GM19239 (cell line): ENCODE results near the gene EGFL8.
"Not testable (repeated sequence)": the region's sequence is repeated elsewhere in the genome, so short reads cannot be mapped to it uniquely, and the experiment has no call there.

Experiments used
- DNase-seq: peaks from one replicate; pipeline ENCODE4 v3.0.0; 2011; ENCODE audit warnings: low spot score; ENCODE audit not compliant: insufficient read length
- FAIRE-seq: peaks from 2 replicates; lab custom pipeline; 2011; peaks lifted over from hg19 to GRCh38; lab: Jason Lieb, UNC

The EGFL8 gene

GRCh38 chr6:32181148-32181702 lies 16.8 kb downstream of the EGFL8 start:
- FAIRE-seq, result no peak
- DNase-seq, result no peak

GRCh38 chr6:32181915-32182529 lies 17.6 kb downstream of the EGFL8 start:
- no peak for DNase-seq
- FAIRE-seq, result no peak

- no peak for FAIRE-seq
- no peak for DNase-seq
Measured at GRCh38 chr6:32182555-32182981, 18.2 kb downstream of the EGFL8 start.

- FAIRE-seq (no peak), DNase-seq (no peak)
Measured at GRCh38 chr6:32183030-32183429, 18.6 kb downstream of the EGFL8 start.

GRCh38 chr6:32183483-32184083 lies 19.2 kb downstream of the EGFL8 start:
- FAIRE-seq, result no peak
- no peak for DNase-seq

GRCh38 chr6:32184084-32184640 lies 19.8 kb downstream of the EGFL8 start, which contains the start of gene AGER:
TSS of gene AGER (minus strand) at chr6:32184253. CDS start at chr6:32184222, 31 bp downstream.
- FAIRE-seq, result no peak
- no peak for DNase-seq

GRCh38 chr6:32185681-32186131 lies 21.3 kb downstream of the EGFL8 start:
- FAIRE-seq, DNase-seq: not testable (repeated sequence)

GRCh38 chr6:32186151-32186840 lies 21.9 kb downstream of the EGFL8 start:
- not testable (repeated sequence) for FAIRE-seq, DNase-seq

GRCh38 chr6:32187009-32187709 lies 22.8 kb downstream of the EGFL8 start:
- FAIRE-seq, result no peak
- DNase-seq, result no peak

GRCh38 chr6:32187725-32188380 lies 23.5 kb downstream of the EGFL8 start:
- not testable (repeated sequence) for FAIRE-seq, DNase-seq

- no peak for DNase-seq
Measured at GRCh38 chr6:32188381-32189068, 24.1 kb downstream of the EGFL8 start.

GRCh38 chr6:32189069-32189741 lies 24.8 kb downstream of the EGFL8 start:
- DNase-seq, result no peak
- peak; percentile 28 for FAIRE-seq

More at GRCh38 chr6:32188381-32189068, 24.1 kb downstream of the EGFL8 start:
- FAIRE-seq, result no peak

- DNase-seq, result no peak
Measured at GRCh38 chr6:32189742-32190053, 25.3 kb downstream of the EGFL8 start.

GRCh38 chr6:32190054-32190851 lies 25.9 kb downstream of the EGFL8 start, which contains the start of gene PBX2:
TSS of gene PBX2 (minus strand) at chr6:32190202. CDS start at chr6:32189915, 287 bp downstream.
- peak; percentile 80 for FAIRE-seq
- DNase-seq, result peak; percentile 64

More at GRCh38 chr6:32189742-32190053, 25.3 kb downstream of the EGFL8 start:
- no peak for FAIRE-seq

- DNase-seq (no peak), FAIRE-seq (no peak)
Measured at GRCh38 chr6:32190911-32191677, 26.7 kb downstream of the EGFL8 start.

GRCh38 chr6:32191696-32192607 lies 27.6 kb downstream of the EGFL8 start:
- FAIRE-seq (peak; percentile 11), DNase-seq (no peak)
